HFFc6 (cell line): Measurements from ENCODE around the gene GPC1. TPM values are rescaled to one million over a fixed set of nuclear protein-coding genes. Genes with fewer than 3 reads are reported as not detected.

Experiments used
- DNase-seq: peaks from one replicate; pipeline ENCODE4 v3.0.0-alpha.2; 2018
- H3K27ac Mint-ChIP-seq: 2 replicates; pipeline ENCODE4 v1.8.0; 2020; ENCODE audit warnings: mild to moderate bottlenecking, mixed read lengths
- H3K27me3 Mint-ChIP-seq: 2 replicates; pipeline ENCODE4 v1.8.0; 2021; ENCODE audit warnings: mild to moderate bottlenecking, moderate library complexity, mixed read lengths; ENCODE audit not compliant: insufficient read depth
- H3K36me3 Mint-ChIP-seq: 2 replicates; pipeline ENCODE4 v1.8.0; 2021; ENCODE audit warnings: low read depth, mixed read lengths
- H3K4me1 Mint-ChIP-seq: 2 replicates; pipeline ENCODE4 v1.8.0; 2020; ENCODE audit warnings: low read depth, mixed read lengths
- H3K4me3 Mint-ChIP-seq: 2 replicates; pipeline ENCODE4 v1.8.0; 2020; ENCODE audit warnings: mild to moderate bottlenecking, moderate library complexity, mixed read lengths
- H3K9me3 Mint-ChIP-seq: 2 replicates; pipeline ENCODE4 v1.8.0; 2020; ENCODE audit warnings: mild to moderate bottlenecking, mixed read lengths
- CTCF ChIP-seq: fragments of 200-600 bp; sonication (generic); IDR thresholded peaks from 2 replicates; pipeline ENCODE4 v1.5.0; 2021; ENCODE audit warnings: antibody characterized with exemption, mild to moderate bottlenecking
- total RNA-seq, 6 experiments: library from RNA; stranded (reverse); fragmentation: NEBNext Ultra II Directional; extraction: Animal tissue kit (Norgen Biotek cat#: 25700); gene quantifications; 2 replicates in 1 of 6; 3 replicates in 5 of 6; pipeline ENCODE4 v1.2.3, GENCODE V29; 2021

GPC1 gene
- total RNA-seq, 6 experiments from 2014 or later: 315 to 403 (median 350) TPM

DNA sequence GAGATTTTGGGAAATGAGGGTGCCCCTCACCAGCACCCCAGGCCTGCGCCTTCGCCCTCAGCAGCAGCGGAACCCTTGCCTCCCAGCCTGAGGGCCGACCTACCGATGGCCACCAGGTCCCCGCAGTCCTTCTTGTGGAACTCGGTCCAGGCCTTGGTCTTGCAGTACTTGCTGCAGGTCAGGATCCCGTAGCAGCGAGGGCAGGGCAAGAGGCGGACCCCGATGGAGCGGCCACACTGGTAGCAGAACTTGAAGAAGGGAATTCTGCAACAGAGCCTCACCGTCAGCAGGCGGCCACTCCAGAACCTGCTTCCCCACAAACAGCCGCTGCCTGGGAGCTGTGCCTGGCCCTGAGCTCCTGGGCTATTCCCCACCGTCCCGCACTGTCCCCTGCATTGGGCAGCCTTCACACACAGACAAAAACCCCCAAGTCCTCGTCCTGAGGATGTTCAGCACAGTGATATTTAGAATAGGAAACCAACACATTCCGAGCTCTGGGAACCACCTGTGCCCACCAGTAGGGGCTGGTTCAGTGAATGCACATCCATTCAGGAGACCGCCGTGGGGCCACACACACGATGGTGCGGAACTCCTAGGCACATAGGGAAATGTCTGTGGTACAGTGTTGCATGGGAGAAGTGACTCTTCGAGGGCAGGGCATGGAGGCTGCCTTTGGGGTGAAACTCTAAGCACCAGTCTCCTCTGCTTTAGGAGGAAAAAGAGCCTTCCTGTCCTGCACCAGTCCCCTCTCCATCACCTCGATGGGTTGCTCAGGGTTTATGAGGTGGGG lies 45.6 kb downstream of the GPC1 start:
- Mint-ChIP-seq H3K27me3 (peaks cover 10% of the 10 kb centered on the region), H3K4me3 (no peak overlapping the region), H3K27ac (no peak overlapping the region), H3K36me3 (peaks cover 4% of the 10 kb centered on the region; the same call in 1 of the 2 replicates), H3K9me3 (peaks cover 4% of the 10 kb centered on the region; the same call in 1 of the 2 replicates), H3K4me1 (no peaks in the 10 kb centered on the region)
- no peak for DNase-seq
- TF ChIP-seq CTCF: no peak

DNA sequence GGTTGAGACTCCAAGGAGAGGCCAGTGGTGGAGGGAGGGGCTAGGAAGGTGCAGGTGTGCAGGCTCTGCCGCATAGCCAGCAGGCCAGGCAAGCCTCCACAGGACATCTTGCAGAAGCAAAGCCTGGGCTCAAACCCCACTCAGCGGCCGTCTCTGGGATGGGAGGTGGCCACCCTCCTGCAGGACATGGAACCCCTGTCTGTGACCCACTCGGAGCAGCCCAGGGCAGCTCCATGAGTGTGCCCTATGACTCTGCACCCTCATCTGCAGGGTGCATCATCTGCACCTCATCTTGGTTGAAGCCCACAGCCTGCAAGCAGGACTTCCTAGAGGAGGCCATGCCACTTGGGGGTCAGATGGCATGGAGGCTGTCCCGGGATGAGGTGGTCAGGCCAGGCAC lies 46.3 kb downstream of the GPC1 start:
- Mint-ChIP-seq H3K9me3 (peaks cover 4% of the 10 kb centered on the region; the same call in 1 of the 2 replicates), H3K4me3 (no peak overlapping the region), H3K27ac (no peak overlapping the region), H3K4me1 (no peaks in the 10 kb centered on the region), H3K27me3 (peaks cover 10% of the 10 kb centered on the region), H3K36me3 (no peaks in the 10 kb centered on the region)
- DNase-seq: no peak
- no peak for TF ChIP-seq CTCF

- Mint-ChIP-seq H3K27ac (no peak overlapping the region), H3K36me3 (no peaks in the 10 kb centered on the region), H3K27me3 (peaks cover 10% of the 10 kb centered on the region), H3K4me1 (no peaks in the 10 kb centered on the region), H3K9me3 (peaks cover 7% of the 10 kb centered on the region; the same call in 1 of the 2 replicates), H3K4me3 (no peak overlapping the region)
- no peak for DNase-seq
- TF ChIP-seq CTCF: no peak
Observed at GRCh38 chr2:240482141-240482540, 46.7 kb downstream of the GPC1 start.

GRCh38 chr2:240491483-240491882 lies 56.0 kb downstream of the GPC1 start:
- no peak for TF ChIP-seq CTCF
- no peak for DNase-seq
- H3K9me3 Mint-ChIP-seq: peaks cover 40% of the 10 kb centered on the region
- H3K27me3 Mint-ChIP-seq: peaks cover 3% of the 10 kb centered on the region; the same call in 1 of the 2 replicates
- no peak overlapping the region for H3K4me3 Mint-ChIP-seq
- no peak overlapping the region for H3K27ac Mint-ChIP-seq
- peaks cover 18% of the 10 kb centered on the region for H3K36me3 Mint-ChIP-seq
- no peaks in the 10 kb centered on the region for H3K4me1 Mint-ChIP-seq

DNA sequence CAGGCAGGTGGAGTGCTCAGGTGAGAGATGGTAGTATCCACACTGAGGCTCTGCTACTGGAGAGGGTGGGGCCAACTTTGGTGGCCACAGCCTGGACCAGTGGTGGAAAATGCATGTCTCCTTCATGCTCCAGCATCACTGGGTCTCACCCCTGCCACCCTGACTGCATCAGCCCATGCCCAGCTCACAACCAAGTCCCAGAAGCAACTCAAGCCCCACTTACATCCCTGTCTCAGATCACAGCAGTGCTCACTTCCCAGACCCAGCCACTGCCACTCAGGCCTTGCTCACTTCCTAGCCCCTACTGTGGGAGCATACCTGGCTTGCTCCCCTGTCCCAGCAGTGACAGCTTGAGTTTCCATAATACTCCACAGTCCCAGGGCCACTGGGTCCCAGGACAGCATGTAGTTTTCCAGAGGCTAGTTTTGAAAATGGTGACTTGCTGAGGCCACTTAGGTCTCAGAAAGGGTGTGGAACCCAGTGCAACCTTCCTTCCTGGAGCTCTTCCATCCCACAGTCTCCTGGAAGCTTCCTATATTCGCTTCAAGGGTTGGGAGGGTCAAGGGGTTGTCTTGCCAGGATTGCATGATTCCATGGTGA lies 58.8 kb downstream of the GPC1 start:
- no peaks in the 10 kb centered on the region for H3K4me1 Mint-ChIP-seq

More for the DNA sequence above, 58.8 kb downstream of the GPC1 start:
- Mint-ChIP-seq H3K27ac (no peak overlapping the region), H3K27me3 (peaks cover 3% of the 10 kb centered on the region; the same call in 1 of the 2 replicates), H3K9me3 (peaks cover 30% of the 10 kb centered on the region), H3K36me3 (peaks cover 18% of the 10 kb centered on the region), H3K4me3 (no peak overlapping the region)
- no peak for TF ChIP-seq CTCF
- DNase-seq: no peak
